NCI-H128 (cell line): ENCODE data around the gene SGPL1.
A peak's percentile ranks its signal among the peaks of the same experiment; 100 is the strongest.
"Not testable (repeated sequence)": the region's sequence is repeated elsewhere in the genome, so short reads cannot be mapped to it uniquely, and the experiment has no call there.

Experiments
- DNase-seq: peaks from one replicate; lab custom pipeline; 2025; ENCODE audit not compliant: unreplicated experiment; lab: John Stamatoyannopoulos, UW

SGPL1 gene

DNA sequence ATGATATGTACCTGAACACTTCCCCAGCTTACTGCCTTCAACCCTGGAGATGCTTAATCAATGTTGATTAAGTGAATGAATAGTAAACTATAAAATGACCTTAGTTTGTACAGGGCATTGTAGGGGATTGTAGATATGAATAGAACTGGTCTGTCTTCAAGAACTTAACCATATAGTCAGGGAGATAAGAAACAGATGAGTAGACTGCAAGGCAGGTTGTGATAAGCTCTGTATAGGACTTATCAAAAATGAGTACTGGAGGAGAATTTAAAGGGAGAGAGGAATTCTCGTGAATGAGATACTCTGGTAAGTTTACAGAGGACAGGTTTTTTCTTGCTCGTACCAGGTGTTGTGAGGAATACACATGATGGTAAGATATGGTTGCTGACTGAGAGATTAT lies 27.6 kb downstream of the SGPL1 start:
- no peak for DNase-seq

DNA sequence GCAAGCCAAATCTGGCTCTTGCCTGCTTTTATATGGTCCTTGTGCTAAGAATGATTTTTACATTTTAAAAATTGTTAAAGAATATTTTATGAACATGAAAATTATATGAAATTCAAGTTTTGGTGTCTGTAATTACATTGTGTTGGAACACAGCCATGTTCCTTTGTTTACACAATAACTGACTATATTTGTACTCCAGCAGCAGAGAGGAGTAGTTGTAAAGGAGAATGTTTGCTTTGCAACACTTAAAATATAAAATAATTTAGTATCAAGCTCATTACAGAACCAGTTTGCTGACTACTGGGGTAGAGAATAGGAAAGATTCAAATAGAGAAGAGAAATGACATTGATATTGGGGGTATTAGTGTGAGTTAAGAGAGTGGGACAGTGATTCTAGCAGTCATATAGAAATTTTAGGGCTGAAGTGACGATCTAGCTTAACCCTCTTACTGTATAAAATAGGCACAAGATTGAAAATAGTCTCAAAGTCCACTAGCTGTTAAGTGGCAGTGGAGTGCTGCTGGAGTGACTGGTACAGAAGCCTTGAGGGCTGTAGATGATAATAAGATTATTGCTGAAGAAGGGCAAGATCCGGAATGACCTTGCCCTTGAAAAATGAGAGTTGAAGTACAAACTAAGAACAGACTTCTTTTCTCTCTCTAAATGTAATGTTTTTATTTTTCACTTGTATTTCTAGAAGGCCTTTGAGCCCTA lies 28.2 kb downstream of the SGPL1 start:
- no peak for DNase-seq

DNA sequence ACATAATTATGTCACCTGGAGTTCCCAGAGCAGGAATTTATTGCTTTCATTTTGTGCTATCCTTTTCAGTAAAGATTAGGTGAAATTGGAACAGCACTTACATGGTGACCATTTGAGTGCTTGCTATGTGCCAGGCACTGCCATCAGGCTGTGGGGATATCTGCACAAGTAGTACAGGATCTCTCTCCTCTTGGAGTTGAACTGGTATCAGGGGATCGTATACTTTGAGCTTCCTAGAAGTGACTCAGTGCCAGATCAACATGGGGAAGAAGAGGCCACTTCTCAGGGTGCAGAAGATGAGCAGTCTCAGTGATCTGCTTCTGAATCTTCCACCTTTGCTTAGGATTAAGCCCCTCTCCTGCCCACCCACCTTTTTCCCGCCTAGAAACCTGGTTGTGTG lies 29.5 kb downstream of the SGPL1 start:
- DNase-seq: no peak

DNA sequence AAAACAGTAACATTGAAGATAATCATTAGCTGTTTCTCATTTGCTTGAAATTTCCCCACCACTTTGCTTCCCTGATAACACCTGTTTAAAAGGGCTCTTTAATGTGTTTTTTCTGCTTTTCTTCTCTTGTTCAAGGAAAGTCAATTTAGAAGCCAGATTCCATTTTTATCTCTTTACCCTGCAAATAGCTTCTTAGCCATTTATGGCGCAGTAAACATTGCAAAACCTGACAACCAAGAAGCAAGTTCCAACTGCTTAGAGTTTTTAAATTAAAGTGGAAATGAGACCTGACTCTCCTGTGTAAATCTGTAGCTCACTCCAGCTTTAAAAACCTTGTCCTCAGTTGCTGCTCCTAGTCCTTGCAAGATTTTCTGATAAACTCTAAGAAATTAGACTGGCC lies 30.1 kb downstream of the SGPL1 start:
- no peak for DNase-seq

DNA sequence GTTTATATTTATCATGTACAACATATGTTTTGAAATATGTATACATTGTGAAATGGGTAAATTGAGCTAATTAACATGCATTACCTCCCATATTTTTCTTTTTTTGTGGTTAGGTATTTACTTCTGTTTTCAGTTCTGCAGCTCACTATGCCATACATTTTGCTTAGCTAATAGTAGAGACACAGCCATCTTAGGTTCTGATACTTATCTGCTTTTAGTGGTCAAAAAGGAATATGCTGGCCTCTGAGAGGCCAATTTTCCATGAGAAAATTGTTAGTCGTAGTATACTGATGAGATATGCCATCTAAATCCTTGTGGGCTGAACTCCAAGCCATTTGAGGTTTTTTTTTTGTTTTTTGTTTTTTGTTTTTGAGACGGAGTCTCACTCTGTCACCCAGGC lies 31.0 kb downstream of the SGPL1 start:
- DNase-seq: no peak

DNA sequence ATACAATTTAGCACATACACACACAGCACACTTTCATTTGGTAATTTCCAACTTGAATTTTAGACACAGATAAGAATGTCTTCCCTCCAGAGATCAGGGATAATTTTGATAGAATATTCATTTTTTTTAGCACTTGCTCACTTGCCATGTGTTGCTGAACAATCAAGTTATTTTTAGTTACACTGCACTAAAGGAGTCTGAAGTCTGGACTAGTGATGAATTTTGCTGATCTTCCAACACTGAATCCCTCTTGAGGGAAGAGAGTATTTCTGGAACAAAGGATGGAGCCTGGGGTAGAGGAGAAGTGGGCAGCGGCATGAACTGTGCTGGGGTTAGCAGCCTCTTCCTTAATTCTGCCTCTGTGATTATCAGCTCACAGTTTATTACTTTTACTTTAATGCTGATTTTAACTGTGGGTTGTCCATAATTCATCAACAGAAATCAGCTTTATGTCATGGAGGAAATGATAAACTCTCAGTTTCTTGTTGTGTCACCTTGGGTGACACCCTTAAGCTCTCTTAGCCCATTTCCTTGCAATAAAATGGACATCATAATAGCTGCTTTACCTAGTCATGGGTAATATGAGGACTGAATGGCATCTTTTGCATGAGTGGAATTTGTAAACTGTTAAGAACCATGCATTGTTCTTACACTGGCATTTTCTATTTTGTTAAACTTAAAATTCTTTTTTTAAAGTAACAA lies 32.1 kb downstream of the SGPL1 start:
- DNase-seq: no peak

DNA sequence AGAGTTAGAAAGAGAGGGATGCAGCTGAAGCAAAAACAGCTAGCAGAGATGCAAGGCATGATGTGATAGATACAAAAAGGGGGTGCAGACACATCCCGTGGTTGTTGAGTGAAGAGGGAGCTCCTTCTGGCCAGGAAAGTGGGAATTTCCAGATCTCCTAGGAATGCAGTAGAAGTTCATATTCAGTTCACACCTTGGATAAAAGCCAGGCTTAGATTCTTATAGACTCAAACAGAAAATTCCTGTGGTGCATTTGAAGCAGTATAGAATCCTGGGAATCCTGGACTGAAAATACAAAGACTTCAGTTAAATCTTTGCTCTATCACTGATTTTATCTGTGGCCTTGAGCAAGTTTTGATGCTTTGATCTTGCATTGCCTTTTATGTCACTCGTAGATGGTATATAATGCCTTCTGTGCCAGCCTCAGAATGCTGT lies 33.9 kb downstream of the SGPL1 start:
- no peak for DNase-seq

DNA sequence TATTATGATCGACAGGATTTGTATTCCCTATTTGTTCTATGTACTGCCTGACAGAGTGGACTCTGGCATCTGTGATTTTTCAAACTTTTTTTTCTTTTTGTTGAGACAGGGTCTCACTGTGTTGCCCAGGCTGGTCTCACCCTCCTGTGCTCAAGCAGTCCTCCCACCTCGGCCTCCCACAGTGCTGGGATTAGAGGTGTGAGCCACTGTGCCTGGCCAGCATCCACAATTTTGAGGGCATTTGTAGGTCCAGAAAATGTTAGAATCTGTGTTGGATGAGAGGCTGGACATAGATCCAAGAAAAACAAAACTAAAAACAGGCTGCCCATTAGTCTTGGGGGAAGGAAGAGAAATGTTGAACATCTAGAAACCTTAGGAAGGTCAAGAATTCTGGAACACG lies 34.3 kb downstream of the SGPL1 start:
- DNase-seq: no peak

DNA sequence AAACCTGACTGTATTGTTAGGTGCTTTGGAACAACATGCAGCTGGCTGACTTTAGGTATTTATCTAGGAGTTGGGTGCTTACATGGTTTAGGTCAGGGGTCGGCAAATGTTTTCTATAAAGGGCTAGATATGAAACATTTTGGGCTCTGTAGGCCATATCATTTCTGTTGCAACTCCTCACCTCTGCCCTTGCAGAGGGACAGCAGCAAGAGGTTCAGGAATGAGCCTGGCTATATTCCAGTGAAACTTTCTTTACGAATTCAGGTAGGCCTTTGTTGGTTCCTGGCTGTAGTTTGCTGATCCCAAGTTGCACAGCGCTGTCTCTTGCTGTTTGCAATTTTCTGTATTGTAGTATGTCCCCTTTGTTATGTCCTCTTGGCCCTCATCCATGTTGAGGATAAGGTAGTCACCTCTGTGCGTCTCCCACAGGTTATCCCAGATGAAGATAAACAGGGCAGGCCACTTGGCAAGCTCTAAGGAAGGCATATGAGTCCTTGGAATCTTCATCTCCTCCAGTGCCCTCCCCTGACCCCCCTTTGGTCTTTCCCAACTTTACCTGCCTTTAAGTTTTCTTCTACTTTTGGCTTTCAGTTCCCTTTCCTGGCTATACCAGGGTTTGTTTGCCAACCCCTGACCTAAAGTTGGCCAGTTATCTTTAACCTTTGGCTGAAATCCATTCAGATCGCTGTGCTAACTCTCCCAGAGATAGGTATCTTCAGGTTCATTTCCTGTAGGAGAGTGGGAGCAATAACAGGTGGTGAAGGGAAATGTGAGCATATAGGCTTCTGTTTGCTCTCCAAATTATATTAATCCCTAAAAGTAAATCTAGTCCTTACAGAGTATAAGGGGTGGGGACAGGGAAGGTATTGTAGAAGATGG lies 36.1 kb downstream of the SGPL1 start:
- DNase-seq: no peak

DNA sequence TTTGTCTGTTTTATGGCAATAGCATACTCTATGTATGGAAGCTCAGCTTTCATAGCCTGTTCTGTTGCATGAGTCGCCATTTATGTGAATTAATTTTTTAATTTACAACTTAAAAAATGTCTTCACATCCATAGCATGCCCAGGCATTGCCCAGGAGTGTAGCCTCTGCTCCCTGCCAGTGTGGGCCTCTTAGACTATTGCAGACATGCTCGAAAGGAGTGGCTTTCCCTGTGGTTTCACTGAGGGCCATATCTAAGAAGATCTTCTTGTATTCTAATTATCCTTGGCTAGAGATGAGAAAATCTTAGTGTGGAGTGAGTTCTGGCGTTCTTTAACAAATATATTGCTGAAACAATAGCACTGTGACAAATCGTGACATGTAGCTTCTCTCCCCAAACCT lies 37.3 kb downstream of the SGPL1 start:
- no peak for DNase-seq

DNA sequence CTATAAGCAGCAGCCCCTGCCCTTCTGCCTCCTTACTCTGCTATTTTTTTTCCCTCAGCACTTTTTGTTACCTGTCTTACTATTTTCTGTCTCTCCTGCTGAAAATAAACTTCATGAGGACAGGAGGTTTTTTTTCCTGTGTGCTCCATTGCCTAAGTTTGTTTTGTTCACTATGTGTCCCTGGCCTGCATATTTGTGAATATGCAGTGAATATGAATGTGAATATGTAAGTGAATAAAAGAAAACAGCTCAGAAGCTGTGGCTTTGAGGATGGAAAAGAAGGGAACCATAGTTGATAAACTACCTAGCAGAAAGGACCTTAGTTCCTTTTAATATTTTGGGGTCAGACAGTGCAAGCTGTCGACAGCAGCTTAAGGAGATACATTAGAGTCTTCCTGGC lies 37.7 kb downstream of the SGPL1 start:
- DNase-seq: no peak

DNA sequence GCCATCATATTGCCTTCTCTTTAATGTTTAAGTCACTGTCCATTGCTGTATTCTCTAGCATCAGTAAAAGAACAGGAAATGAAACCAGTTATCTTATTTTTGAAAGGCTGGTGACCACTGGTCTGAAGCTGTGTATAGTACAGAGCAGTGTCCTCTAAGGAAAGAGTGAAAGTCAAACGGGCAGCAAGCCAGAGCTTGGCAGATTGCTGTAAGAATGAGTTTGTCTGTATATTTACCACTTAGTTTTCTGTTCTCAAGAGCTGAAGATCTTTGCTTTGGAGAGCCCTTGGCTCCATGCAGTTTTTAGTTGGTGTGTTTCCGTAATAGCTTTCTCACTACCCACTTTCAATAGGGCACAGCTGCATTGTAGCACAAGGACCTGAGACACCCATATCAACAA lies 40.7 kb downstream of the SGPL1 start:
- no peak for DNase-seq

DNA sequence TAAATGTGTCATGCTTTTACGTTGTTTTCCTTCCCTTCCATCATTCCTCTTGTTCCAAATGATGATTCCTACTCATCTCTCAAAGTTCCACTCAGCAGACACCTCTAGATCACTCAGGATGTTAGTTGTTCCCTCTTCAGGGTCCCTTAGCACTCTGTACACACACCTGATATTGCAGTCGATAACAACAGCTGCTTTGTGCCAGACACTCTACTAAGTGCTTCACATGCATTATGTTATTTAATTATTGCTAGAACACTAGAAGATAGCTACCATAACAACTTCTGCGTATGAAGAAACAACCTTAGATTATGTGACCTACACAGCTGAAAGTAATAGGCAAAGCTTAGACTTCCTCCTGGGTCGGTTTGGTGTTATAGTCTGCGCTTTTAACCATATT lies 43.0 kb downstream of the SGPL1 start:
- DNase-seq: no peak

DNA sequence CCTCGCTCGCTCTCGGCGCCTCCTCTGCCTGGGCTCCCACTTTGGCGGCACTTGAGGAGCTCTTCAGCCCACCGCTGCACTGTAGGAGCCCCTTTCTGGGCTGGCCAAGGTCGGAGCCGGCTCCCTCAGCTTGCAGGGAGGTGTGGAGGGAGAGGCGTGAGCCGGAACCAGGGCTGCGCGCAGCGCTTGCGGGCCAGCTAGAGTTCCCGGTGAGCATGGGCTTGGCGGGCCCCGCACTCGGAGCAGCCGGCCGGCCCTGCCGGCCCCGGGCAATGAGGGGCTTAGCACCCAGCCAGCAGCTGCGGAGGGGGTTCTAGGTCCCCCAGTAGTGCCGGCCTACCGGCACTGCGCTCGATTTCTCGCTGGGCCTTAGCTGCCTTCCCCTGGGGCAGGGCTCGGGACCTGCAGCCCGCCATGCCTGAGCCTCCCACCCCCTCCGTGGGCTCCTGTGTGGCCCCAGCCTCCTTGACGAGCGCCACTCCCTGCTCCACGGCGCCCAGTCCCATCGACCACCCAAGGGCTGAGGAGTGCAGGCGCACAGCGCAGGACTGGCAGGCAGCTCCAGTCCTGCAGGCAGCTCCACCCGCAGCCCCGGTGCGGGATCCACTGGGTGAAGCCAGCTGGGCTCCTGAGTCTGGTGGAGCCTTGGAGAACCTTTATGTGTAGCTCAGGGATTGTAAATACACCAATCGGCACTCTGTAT lies 45.9 kb downstream of the SGPL1 start:
- not testable (repeated sequence) for DNase-seq

DNA sequence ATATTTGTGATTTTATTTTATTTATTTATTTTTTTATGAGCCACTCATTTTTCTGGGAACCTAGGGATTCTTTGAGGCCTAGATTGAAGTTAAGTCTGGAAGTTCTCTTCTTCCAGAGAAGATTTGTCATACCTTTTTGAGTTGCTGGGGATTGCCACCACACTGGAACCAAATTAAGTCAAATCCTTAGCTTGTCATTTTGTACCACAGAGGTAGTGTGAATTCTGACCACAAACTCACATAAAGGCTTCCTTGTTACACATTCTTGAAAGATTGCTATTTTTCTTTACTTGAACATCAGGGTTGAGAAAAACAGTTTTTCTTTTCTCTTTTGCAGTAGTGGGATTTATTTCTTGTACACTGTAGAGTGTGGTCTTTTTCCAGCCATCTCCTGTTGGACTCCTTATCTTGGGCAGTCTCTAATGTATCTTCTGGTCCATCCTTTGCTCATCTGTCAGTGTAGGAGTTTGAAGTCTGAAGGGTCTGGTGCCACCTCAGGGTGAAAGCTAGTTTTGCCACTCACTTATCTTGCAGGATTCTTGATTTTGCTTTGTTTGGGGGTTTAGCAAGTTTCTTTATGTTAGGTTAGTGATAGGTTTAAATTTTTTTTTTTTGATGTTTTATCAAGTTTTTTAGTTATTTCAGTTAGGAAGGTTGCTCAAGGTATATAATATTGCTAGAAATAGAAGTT lies 47.9 kb downstream of the SGPL1 start:
- no peak for DNase-seq

DNA sequence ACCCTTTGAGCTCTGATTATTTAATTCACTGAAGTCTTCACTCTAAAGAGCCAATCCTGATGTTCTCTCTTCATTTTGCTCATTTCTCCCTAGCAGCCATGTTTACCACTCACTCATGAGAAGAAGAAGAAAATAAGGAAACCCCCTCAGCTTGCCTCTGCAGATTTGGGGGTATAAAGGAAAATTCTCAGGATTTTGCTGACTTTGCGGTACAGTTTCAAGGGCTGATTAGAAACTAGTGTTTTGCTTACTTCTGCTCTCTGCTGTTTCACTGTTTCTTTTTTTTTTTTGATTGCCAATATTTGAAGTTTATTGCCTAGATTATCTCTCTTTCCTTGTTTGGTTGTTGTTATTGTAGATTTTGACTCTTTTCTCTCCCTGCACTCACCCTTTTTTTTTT lies 49.2 kb downstream of the SGPL1 start:
- no peak for DNase-seq

DNA sequence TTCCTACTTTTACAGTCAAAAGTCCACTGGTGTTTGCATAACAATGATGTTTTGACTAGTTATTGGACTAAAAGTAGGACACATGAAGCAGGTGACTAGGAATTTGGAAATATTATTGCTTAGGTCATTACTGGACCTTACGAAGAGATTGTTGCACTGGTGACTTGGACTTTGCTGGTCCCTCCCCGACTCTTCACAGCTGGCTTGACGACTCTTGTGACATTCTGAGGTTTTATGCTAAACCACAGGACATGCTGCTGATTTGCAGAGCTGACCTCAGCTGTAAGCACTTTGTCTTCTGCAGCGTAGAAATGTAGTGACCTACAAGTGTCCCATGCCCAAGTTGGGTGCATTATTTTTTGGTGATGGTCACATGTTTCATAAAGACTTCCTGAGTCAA lies 50.7 kb downstream of the SGPL1 start:
- no peak for DNase-seq

DNA sequence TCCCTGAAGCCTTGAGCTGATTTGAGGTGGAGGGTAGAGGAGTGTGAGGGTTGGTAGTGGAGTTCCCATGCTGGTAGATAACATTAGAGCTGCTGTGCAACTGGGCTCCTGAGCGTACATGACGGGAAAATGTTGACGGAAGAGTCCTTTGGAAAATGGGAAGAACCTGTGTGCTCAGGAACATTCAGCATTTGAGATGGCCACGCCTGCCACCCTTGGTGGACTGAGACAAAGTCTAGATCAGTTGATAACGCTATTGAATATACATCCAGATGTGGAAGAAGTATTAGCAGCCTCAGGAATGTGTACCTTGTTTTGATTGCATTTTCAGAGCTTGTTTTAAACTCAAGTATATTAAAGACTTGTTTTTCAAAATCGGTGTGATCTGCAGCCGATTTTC lies 56.5 kb downstream of the SGPL1 start:
- DNase-seq: no peak

DNA sequence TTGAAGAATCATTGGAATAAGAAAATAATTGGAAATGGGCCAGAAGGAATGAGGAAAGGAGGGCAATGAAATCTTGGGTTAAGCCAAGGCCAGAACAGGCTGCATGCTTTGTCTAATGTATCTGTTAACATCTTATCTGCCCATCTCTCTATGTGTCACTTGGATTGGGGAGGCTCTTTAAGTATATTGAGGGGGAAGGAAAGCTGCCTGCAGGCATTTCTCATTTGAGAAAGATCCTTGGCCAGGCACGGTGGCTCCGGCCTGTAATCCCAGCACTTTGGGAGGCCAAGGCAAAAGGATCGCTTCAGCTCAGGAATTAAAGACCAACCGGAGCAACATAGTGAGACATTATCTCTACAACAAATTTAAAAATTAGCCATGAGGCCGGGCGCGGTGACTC lies 58.3 kb downstream of the SGPL1 start:
- no peak for DNase-seq

DNA sequence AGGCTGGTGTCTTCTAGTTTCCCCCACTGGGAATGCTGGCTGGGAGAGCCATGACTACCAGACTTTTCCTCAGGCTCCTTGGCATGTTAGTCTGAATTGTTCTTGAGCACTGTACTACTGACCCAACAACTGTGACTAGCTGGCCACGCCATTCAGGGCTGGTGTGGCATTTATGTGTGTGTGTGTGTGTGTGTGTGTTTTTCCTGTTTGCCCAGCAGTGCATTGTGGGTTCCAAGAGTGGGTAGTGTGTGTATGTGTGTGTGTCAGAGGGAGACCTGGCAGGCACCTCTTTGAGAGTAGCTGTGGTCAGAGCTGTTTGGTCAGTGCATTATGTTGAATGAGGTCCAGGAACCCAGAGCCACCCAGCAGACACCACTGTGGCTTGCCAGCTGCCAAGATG lies 63.5 kb downstream of the SGPL1 start:
- no peak for DNase-seq

DNA sequence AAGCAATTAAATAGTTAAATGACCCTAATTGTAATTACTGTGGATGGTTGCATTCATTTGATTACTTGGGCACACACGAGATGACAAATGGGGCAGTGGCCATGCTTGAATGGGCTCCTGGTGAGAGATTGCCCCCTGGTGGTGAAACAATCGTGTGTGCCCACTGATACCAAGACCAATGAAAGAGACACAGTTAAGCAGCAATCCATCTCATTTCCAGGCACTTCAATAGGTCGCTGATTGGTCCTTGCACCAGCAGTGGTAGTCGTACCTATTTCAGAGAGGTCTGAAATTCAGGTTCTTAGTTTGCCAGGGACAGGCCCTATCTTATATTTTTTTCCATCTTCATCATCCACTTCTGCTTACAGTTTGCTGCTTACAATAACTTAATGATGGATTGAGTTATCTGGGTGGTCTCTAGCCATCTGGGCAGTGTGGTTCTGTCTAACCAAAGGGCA lies 64.4 kb downstream of the SGPL1 start:
- DNase-seq: peak; percentile 21
